HG03097 (cell line): ENCODE results near the gene BSDC1.

Experiments
- ATAC-seq: cut with Tn5 transposase; IDR thresholded peaks from one replicate; pipeline ENCODE4 v1.9.1; 2021; ENCODE audit not compliant: unreplicated experiment, low FRiP score

Gene BSDC1

GRCh38 chr1:32337855-32338636 lies 56.2 kb downstream of the BSDC1 start:
- peak; percentile 28 for ATAC-seq

DNA sequence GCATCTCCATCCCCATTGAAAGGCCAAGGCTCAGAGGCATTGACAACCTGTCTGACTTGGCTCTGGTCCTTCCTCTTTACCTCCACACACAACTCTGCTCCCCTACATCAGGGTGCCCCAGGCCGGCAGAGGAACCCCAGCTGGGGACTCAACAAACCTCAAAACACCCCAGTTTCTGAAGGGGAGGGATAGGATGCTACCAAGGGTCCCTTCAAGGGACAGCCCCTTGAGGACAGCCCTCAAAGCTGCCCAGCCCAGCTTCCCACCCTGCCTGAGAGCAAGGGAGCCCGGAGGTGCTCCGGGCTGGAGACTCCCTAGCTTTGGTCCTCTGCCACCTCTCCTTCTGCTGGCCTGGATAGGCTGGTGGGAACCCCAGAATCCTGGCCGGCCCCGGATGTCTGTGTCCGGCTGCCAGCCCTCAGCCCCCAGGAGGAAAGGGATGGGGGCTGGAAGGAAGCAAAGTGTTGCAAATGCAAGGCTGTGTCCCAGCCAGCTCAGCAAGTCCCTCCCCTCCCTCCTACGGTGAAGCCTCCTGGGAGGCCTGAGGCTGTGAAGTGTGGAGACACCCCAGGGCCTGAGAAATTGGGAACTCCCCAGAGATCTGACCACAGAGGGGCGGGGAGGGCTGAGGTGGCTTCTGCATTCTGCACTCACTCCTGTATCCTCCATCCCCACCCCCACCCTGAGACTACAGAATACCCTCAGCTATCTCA lies 57.1 kb downstream of the BSDC1 start:
- no peak for ATAC-seq

DNA sequence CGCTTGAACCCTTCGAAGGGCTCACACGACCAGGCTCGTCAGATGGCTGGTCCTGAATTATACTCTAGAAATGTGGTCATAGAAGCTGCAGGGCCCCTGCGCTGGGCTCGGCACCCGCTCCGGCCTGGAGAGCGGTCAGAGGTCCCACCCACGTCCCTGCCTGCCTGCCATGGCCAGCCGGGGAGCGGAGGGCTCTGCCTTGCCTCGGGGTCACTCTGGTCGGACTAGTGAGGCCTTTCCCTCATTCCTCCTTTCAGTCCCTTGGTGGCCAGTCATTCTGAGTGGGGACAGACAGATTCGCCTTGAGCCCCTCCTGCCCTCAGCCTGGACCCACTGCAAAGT lies 57.7 kb downstream of the BSDC1 start:
- no peak for ATAC-seq

DNA sequence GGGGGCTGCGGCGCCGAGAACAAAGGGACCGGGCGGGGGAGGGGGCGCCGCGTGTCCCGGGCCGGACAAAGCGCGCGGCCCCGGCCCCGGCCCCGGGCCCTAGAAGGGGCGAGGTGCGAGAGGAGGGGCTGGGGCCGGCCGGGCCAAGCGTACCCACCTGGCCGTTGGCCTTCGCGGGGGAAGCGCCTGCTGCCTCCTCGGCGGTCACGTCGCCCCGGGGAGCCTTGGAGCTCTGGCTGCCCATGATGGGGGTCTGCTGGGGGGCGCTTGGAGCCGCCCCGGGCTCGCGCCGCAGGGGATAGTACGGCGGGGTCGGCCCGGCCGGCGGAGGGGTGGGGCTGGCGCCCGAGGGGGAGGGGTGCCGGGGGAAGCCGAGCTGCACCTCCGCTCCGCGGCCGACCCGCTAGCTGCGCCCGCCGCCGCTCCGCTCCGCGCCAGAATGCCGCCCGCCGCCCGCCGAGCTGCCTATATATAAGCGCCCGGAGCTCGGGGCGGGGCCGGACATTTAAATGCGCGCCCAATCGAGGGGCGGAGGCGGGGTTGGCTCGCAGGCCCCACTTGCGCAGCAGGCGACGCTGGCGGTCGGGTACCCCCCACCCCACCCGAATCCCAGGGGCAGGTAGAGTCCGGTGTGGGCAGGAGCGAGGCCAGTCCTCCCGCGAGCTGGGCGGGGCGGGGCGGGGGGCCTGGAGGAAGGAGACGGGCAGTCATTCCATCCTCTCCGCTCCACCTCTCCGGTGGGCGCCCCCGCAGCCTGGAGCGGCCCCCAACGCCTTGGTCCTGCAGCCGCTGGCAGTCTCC lies 58.3 kb downstream of the BSDC1 start, which contains the start of gene MARCKSL1:
MARCKSL1 (minus strand) TSS at position 444 of the 801 bp plus-strand sequence; CDS start at position 244, 200 bp downstream.
- peak; percentile 33 for ATAC-seq

GRCh38 chr1:32335535-32335789 lies 58.8 kb downstream of the BSDC1 start:
- no peak for ATAC-seq

DNA sequence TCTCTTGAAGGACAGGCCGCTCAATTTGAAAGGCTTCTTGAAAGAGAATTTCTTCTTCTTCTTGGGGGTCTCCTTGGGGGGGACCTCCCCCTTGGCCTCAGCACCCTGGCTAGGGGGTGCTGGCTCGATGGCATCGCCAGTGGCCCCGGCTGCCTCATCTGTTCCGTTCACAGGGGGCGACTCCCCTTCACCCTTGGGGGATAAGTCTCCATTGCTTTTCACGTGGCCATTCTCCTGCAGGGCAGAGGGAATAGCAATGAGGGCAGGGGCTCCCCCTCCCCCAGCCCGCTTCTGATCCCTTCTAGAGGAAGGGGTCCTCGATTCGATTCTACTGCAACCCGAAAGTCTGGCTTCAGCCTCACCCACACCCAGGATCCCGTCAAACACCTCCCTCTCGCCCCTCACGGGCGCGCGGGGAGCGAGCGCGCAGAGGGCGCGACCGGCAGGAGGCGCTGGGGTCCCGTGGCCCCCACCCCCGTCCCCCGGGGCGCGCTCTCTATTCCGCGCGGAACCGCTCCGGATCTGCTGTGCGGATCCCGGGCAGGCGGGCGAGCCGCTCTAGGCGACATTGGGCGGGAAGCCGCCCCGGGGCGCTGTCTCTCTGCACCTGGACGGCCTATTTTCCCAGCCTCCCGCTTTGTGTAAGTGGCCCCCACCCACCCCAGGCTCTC lies 59.2 kb downstream of the BSDC1 start:
- no peak for ATAC-seq

- no peak for ATAC-seq
Observed at GRCh38 chr1:32334274-32334861, 59.9 kb downstream of the BSDC1 start.

DNA sequence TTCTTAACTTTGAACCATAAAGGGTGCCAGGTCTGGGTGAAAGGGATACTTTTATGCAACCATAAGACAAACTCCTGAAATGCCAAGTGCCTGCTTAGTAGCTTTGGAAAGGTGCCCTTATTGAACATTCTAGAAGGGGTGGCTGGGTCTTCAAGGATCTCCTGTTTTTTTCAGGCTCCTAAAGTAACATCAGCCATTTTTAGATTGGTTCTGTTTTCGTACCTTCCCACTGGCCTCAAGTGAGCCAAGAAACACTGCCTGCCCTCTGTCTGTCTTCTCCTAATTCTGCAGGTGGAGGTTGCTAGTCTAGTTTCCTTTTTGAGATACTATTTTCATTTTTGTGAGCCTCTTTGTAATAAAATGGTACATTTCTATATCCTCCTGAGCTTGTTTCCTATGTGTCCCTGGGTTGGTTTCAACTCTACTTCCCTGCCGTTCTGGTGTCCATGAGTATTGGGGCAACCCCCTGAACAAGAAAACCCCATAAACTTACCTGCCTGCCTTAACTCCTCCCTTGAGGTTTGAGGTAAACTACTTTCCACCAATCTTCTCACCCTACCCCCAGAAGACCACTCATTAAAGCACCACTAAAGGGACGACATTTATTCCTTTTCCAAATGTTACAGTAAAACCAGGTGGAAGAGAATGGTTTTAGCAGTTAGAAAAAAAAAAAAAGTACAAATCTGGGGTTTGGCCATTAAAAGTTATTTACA lies 60.8 kb downstream of the BSDC1 start:
- ATAC-seq: no peak

GRCh38 chr1:32332290-32333079 lies 61.8 kb downstream of the BSDC1 start:
- ATAC-seq: no peak

DNA sequence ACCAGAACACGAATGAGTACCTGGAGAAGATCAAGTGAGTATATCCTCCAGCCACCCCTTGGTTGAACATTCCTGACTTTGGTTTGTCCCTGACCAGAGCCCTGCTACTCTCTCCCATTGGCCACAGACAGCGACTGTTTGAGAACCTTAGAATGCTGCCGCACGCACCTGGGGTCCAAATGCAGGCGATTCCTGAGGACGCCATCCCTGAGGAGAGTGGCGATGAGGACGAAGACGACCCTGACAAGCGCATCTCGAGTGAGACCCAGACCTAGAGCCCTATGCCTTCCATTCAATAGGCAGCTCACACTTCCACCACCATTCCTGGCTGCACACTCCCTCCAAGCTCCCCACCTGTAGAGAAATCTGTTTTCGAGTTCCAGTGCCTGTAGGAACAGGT lies 62.7 kb downstream of the BSDC1 start:
- ATAC-seq: no peak

GRCh38 chr1:32330558-32331151 lies 63.6 kb downstream of the BSDC1 start:
- ATAC-seq: no peak

DNA sequence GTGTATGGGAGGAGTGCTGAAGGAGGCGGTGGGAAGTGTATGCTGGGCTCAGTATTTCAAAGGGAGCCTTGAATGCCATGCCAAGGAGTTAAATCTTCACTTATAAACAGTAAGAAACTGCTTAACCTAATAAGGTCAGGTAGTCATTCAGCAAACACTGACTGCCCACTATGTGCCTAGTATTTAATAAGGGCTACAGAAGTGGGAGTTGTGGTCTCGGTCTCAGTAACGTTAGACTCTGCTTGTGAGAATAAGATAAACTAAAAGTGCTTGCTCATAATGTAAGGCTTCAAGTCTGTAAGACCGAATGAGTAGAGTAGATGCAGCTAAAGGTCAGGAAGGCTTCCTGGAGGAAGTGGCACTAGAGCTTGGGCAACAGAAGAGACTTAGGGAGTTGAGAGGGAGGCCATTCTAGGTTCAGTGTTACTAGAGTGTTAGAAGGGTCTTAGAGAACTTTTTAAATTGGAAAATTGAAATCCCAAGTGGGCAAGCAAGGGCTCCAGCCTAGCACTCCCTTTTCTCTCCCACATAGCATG lies 64.2 kb downstream of the BSDC1 start:
- ATAC-seq: no peak

- no peak for ATAC-seq
Observed at GRCh38 chr1:32327204-32327603, 67.0 kb downstream of the BSDC1 start.

DNA sequence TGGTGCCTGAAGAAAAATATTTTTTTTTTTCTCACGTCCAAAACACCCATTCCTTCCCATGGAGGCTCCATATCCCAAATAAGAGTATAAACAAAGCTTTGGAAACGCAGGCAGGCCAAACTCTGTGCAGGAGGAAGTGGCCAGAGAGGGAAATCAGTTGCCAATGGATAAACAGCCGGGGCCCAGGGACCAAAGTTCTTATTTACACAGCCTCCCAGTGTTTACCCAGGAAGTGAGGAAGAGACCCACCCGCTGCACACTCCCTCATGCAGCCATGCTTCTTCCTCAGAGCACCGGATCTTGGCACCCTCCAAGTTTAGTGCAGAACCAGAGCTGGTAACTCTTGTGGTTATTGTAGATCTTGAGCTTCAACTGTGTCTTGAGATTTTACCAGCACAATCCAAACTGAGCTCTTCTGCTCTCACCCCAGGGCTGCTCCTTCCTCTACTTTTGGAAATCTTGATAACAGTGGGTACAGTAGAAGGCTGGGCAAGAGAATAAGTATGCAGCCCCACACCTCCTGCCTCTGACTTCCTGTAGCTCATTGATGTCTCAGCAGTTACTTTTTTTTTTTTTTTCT lies 72.4 kb downstream of the BSDC1 start:
- no peak for ATAC-seq

DNA sequence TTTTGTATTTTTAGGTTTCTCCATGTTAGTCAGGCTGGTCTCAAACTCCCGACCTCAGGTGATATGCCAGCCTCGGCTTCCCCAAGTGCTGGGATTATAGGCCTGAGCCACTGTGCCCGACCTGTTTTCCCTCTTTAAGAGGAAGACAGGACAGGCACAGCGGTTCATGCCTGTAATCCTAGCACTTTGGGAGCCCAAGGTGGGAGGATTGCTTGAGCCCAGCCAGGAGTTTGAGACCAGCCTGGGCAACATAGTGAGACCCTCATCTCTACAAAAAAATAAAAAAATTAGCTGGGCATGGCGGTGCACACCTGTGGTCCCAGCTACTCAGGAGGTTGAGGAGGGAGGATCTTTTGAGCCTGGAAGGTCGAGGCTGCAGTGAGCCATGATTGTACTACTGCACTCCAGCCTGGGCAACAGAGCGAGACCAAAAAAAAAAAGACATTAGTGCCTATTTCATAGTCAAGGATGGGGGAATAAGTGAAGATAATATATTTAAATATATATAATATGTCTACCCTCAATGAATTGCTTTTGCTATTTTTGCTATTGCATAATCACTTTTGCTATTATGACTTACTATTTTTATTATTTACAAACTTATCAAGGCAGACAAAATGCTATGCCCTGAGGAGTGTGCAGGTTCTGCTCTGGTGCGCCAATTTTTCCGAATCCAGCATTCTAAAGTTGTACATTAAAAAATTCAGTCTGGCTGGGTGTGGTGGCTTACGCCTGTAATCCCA lies 75.9 kb downstream of the BSDC1 start:
- ATAC-seq: no peak

DNA sequence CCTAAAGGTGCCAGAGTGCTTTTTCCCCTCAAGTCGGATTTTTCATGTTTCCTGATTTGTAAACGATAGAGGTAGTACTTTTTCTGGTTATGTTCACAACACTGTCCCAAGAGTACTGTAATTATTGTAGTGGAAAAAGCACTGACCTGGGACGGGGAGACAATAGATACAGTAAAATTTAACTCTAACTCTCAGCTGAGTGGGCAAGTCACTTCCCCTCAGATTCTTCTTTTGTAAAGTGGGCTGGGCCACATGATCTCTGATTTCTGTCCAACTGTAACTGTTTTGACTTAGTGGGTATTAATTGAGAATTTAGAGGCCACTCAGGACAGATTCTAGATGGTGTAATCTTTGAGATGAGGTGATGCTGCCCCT lies 77.4 kb downstream of the BSDC1 start:
- no peak for ATAC-seq
